HAP-1 (cell line): ENCODE results near the gene NIT2.

ENCODE experiments used
- DNase-seq, 2 experiments: peaks; one replicate each; pipeline ENCODE4 v3.0.0-alpha.2; 2016 to 2020; ENCODE audit warnings: low spot score in 2 of 2
- H3K27me3 ChIP-seq: fragments of 250-450 bp; sonication (Bioruptor Pico); 2 replicates; pipeline ENCODE4 v1.5.1; 2020; ENCODE audit warnings: low read depth, mild to moderate bottlenecking, moderate library complexity
- H3K36me3 ChIP-seq: fragments of 250-450 bp; sonication (Bioruptor Pico); replicated peaks from 2 replicates; pipeline ENCODE4 v1.5.1; 2020; ENCODE audit warnings: mild to moderate bottlenecking
- H3K4me1 ChIP-seq: fragments of 250-450 bp; sonication (Bioruptor Pico); 2 replicates; pipeline ENCODE4 v1.5.1; 2020; ENCODE audit warnings: mild to moderate bottlenecking
- H3K4me3 ChIP-seq: fragments of 250-450 bp; sonication (Bioruptor Pico); 2 replicates; pipeline ENCODE4 v1.5.1; 2020; ENCODE audit warnings: mild to moderate bottlenecking, moderate library complexity
- H3K9me3 ChIP-seq: fragments of 250-450 bp; sonication (Bioruptor Pico); 2 replicates; pipeline ENCODE4 v1.5.1; 2020; ENCODE audit warnings: mild to moderate bottlenecking, moderate library complexity
- in situ Hi-C: fragments of 300-500 bp; cut with MboI; formaldehyde crosslinking; loops from 3 replicates; pipeline ENCODE4 v1.14.3; 2020; ENCODE audit warnings: low sequenced_read_pairs, inconsistent platforms, mixed read lengths

Gene NIT2

GRCh38 chr3:100352296-100353231 is 18.0 kb downstream of the NIT2 start:
- Histone ChIP-seq H3K36me3 (peaks cover 58% of the 10 kb centered on the region), H3K9me3 (no peaks in the 10 kb centered on the region), H3K4me3 (no peak overlapping the region), H3K4me1 (no peaks in the 10 kb centered on the region), H3K27me3 (no peaks in the 10 kb centered on the region)
- DNase-seq: no peak
- in situ Hi-C loops: no loop called here

GRCh38 chr3:100354850-100355249 is 20.3 kb downstream of the NIT2 start:
- no peak for DNase-seq
- H3K36me3 ChIP-seq: peaks cover 47% of the 10 kb centered on the region

GRCh38 chr3:100358413-100358812 is 23.9 kb downstream of the NIT2 start:
- Histone ChIP-seq H3K36me3 (peaks cover 30% of the 10 kb centered on the region), H3K27me3 (no peaks in the 10 kb centered on the region), H3K4me1 (no peaks in the 10 kb centered on the region), H3K4me3 (no peak overlapping the region), H3K9me3 (no peaks in the 10 kb centered on the region)
- DNase-seq: no peak
- in situ Hi-C loops: no loop called here

More at GRCh38 chr3:100354850-100355249, 20.3 kb downstream of the NIT2 start:
- Histone ChIP-seq H3K4me1 (no peaks in the 10 kb centered on the region), H3K4me3 (no peak overlapping the region), H3K9me3 (no peaks in the 10 kb centered on the region), H3K27me3 (no peaks in the 10 kb centered on the region)
- in situ Hi-C loops: no loop called here

GRCh38 chr3:100359035-100359434 is 24.5 kb downstream of the NIT2 start:
- Histone ChIP-seq H3K27me3 (no peaks in the 10 kb centered on the region), H3K4me1 (no peaks in the 10 kb centered on the region), H3K4me3 (no peak overlapping the region), H3K36me3 (peaks cover 36% of the 10 kb centered on the region), H3K9me3 (no peaks in the 10 kb centered on the region)
- DNase-seq: no peak
- in situ Hi-C loops: no loop called here

GRCh38 chr3:100360757-100361496 is 26.4 kb downstream of the NIT2 start:
- no peak for DNase-seq
- Histone ChIP-seq H3K9me3 (no peaks in the 10 kb centered on the region), H3K4me3 (no peak overlapping the region), H3K27me3 (no peaks in the 10 kb centered on the region), H3K36me3 (peaks cover 36% of the 10 kb centered on the region), H3K4me1 (no peaks in the 10 kb centered on the region)
- in situ Hi-C loops: no loop called here

GRCh38 chr3:100361897-100362296 is 27.3 kb downstream of the NIT2 start:
- Histone ChIP-seq H3K9me3 (no peaks in the 10 kb centered on the region), H3K4me3 (no peak overlapping the region), H3K4me1 (no peaks in the 10 kb centered on the region), H3K27me3 (no peaks in the 10 kb centered on the region), H3K36me3 (peaks cover 43% of the 10 kb centered on the region)
- no peak for DNase-seq
- in situ Hi-C loops: no loop called here

GRCh38 chr3:100364421-100364820 is 29.9 kb downstream of the NIT2 start:
- DNase-seq: no peak
- in situ Hi-C loops: no loop called here
- H3K4me1 ChIP-seq: no peaks in the 10 kb centered on the region
- peaks cover 52% of the 10 kb centered on the region for H3K36me3 ChIP-seq
- no peaks in the 10 kb centered on the region for H3K27me3 ChIP-seq
- H3K4me3 ChIP-seq: no peak overlapping the region
- no peaks in the 10 kb centered on the region for H3K9me3 ChIP-seq

GRCh38 chr3:100366424-100366823 is 31.9 kb downstream of the NIT2 start:
- in situ Hi-C loops: no loop called here
- H3K36me3 ChIP-seq: peaks cover 52% of the 10 kb centered on the region
- no peak for DNase-seq
- no peaks in the 10 kb centered on the region for H3K9me3 ChIP-seq
- H3K4me1 ChIP-seq: no peaks in the 10 kb centered on the region
- no peak overlapping the region for H3K4me3 ChIP-seq
- no peaks in the 10 kb centered on the region for H3K27me3 ChIP-seq

GRCh38 chr3:100368441-100368840 is 33.9 kb downstream of the NIT2 start:
- peaks cover 58% of the 10 kb centered on the region for H3K36me3 ChIP-seq

GRCh38 chr3:100370756-100371155 is 36.2 kb downstream of the NIT2 start:
- H3K27me3 ChIP-seq: no peaks in the 10 kb centered on the region
- H3K4me1 ChIP-seq: no peaks in the 10 kb centered on the region
- DNase-seq: no peak
- H3K36me3 ChIP-seq: peaks cover 65% of the 10 kb centered on the region
- H3K9me3 ChIP-seq: no peaks in the 10 kb centered on the region
- H3K4me3 ChIP-seq: no peak overlapping the region
- in situ Hi-C loops: no loop called here

More at GRCh38 chr3:100368441-100368840, 33.9 kb downstream of the NIT2 start:
- Histone ChIP-seq H3K9me3 (no peaks in the 10 kb centered on the region), H3K27me3 (no peaks in the 10 kb centered on the region), H3K4me3 (no peak overlapping the region), H3K4me1 (no peaks in the 10 kb centered on the region)
- in situ Hi-C loops: no loop called here
- DNase-seq: no peak

- Histone ChIP-seq H3K36me3 (peaks cover 60% of the 10 kb centered on the region), H3K4me3 (no peak overlapping the region), H3K9me3 (no peaks in the 10 kb centered on the region), H3K27me3 (no peaks in the 10 kb centered on the region), H3K4me1 (no peaks in the 10 kb centered on the region)
- in situ Hi-C loops: no loop called here
- DNase-seq: no peak
Observed at GRCh38 chr3:100374521-100374920, 40.0 kb downstream of the NIT2 start.

GRCh38 chr3:100376301-100376700 is 41.7 kb downstream of the NIT2 start:
- Histone ChIP-seq H3K4me1 (no peaks in the 10 kb centered on the region), H3K27me3 (no peaks in the 10 kb centered on the region), H3K36me3 (peaks cover 69% of the 10 kb centered on the region), H3K9me3 (no peaks in the 10 kb centered on the region), H3K4me3 (no peak overlapping the region)
- in situ Hi-C loops: no loop called here
- DNase-seq: no peak

- Histone ChIP-seq H3K4me1 (peaks cover 12% of the 10 kb centered on the region), H3K36me3 (peaks cover 61% of the 10 kb centered on the region), H3K27me3 (no peaks in the 10 kb centered on the region), H3K9me3 (peaks cover 3% of the 10 kb centered on the region; the same call in 1 of the 2 replicates), H3K4me3 (no peak overlapping the region)
- in situ Hi-C loops: no loop called here
- DNase-seq: no peak
Observed at GRCh38 chr3:100384733-100385525, 50.4 kb downstream of the NIT2 start.
